GM12878 (cell line): ENCODE measurements around the gene IL36RN.

Source experiments
- CHD4 ChIP-seq: fragments of 200-600 bp; sonication (generic); IDR thresholded peaks from 2 replicates; pipeline ENCODE4 v1.6.1; 2016; ENCODE audit warnings: mild to moderate bottlenecking
- CTCF ChIP-seq, 3 experiments: IDR thresholded peaks in 2 of 3; conservative IDR thresholded peaks in 1 of 3; 2 replicates each; pipeline ENCODE4 v1.5.1; 2011; ENCODE audit warnings: low read depth in 3 of 3, low read length in 3 of 3, mild to moderate bottlenecking in 3 of 3, control low read depth in 2 of 3, moderate library complexity in 2 of 3, inconsistent platforms in 1 of 3, mixed read lengths in 1 of 3; ENCODE audit not compliant: control insufficient read depth in 2 of 3, insufficient read depth in 1 of 3; ENCODE audit errors: extremely low read depth in 1 of 3
- EGR1 ChIP-seq, 2 experiments: IDR thresholded peaks; 1 replicate in 1 of 2; 2 replicates in 1 of 2; pipeline ENCODE4 v1.6.1; 2011 to 2012; ENCODE audit warnings: low read depth in 2 of 2, low read length in 2 of 2, borderline replicate concordance in 1 of 2, mild to moderate bottlenecking in 1 of 2, moderate library complexity in 1 of 2
- IRF5 ChIP-seq: fragments of 450-650 bp; IDR thresholded peaks from 2 replicates; pipeline ENCODE4 v1.6.1; 2017; ENCODE audit warnings: borderline replicate concordance
- JUND ChIP-seq: IDR thresholded peaks from 2 replicates; pipeline ENCODE4 v1.6.1; 2012; ENCODE audit warnings: low read depth, mild to moderate bottlenecking, low read length, improper control_type of control experiment, moderate library complexity
- MEF2A ChIP-seq: IDR thresholded peaks from 2 replicates; pipeline ENCODE4 v1.6.1; 2011; ENCODE audit warnings: low read depth, mild to moderate bottlenecking, low read length, moderate library complexity; ENCODE audit not compliant: insufficient read depth
- NRF1 ChIP-seq: conservative IDR thresholded peaks from 2 replicates; pipeline ENCODE4 v1.6.1; 2011; ENCODE audit warnings: mild to moderate bottlenecking, low read depth, low read length, improper control_type of control experiment
- POLR2A ChIP-seq: IDR thresholded peaks from 2 replicates; pipeline ENCODE4 v1.6.1; 2011; ENCODE audit warnings: low read depth, mild to moderate bottlenecking, low read length
- ZBED1 ChIP-seq: IDR thresholded peaks from 2 replicates; pipeline ENCODE4 v1.6.1; 2016; ENCODE audit warnings: borderline replicate concordance

- TF ChIP-seq CTCF (IDR thresholded peaks at IDR 0.05 in 2 of 3, conservative IDR thresholded peaks at IDR 0.05 in 1 of 3; ENCODE audit: control insufficient read depth in 2 of 3, extremely low read depth in 1 of 3, insufficient read depth in 1 of 3, low read depth in 3 of 3, low read length in 3 of 3) (no peak), ZBED1 (no peak), IRF5 (no peak), POLR2A (no peak), NRF1 (no peak), MEF2A (no peak), CHD4 (no peak), JUND (no peak), EGR1 (IDR thresholded peaks at IDR 0.05; ENCODE audit: borderline replicate concordance in 1 of 2, low read depth in 2 of 2, low read length in 2 of 2) (no peak)
These were observed 52.1 kb downstream of the IL36RN start for GRCh38 chr2:113111121-113111520.
